Mesodermal cell (in vitro differentiated cells): ENCODE results near the gene CACNA1I.

Source experiments
- H3K27ac ChIP-seq: 2 replicates; pipeline ENCODE4 v1.7.0; 2013; ENCODE audit warnings: mild to moderate bottlenecking, low read depth, low read length, moderate library complexity; ENCODE audit not compliant: severe bottlenecking
- H3K36me3 ChIP-seq: 2 replicates; pipeline ENCODE4 v1.7.1; 2013; ENCODE audit warnings: mild to moderate bottlenecking, low read length, moderate library complexity; ENCODE audit not compliant: control insufficient read depth, insufficient read depth
- H3K4me1 ChIP-seq: one replicate; pipeline ENCODE4 v1.7.1; 2013; ENCODE audit warnings: mild to moderate bottlenecking, low read length; ENCODE audit not compliant: insufficient read depth, control insufficient read depth, poor library complexity, severe bottlenecking
- H3K4me3 ChIP-seq: 2 replicates; pipeline ENCODE4 v1.7.0; 2013; ENCODE audit warnings: low read length, control low read depth, mild to moderate bottlenecking; ENCODE audit not compliant: insufficient read depth, poor library complexity, severe bottlenecking; ENCODE audit errors: extremely low read depth
- H3K9me3 ChIP-seq: 2 replicates; pipeline ENCODE4 v1.7.1; 2013; ENCODE audit warnings: mild to moderate bottlenecking, low read length, moderate library complexity; ENCODE audit not compliant: control insufficient read depth
- WGBS, 2 experiments: methylation state at CpG; one replicate each; pipeline ENCODE4 v1.1.5; 2013; ENCODE audit warnings: missing lambda C conversion rate in 2 of 2; ENCODE audit not compliant: insufficient coverage in 2 of 2; 5-methylcytosine and 5-hydroxymethylcytosine counted together

Gene CACNA1I

DNA sequence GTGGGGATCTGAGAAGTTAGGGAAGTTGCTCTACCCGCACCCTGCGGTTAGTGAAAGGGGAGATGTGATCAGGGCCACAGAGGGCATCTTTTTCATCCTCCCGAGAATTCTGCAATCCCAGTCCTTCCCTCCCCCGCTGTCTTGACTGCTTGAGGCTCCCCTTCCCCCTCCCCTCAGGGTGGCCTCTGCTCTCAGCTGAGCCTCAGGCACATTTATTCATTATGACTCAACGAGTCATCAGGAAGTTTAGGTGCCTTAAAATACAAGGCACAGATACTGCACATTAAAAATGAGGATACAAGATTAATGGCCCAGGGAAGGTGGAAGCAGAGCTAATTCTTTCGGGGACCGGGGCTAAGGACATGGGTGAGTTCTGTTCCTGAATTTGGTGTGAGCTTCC is 104.0 kb downstream of the CACNA1I start:
- peaks cover 16% of the 10 kb centered on the region for H3K9me3 ChIP-seq
- peaks cover 6% of the 10 kb centered on the region for H3K4me1 ChIP-seq
- 67 to 92% methylated on average over 2 to 5 of the region's 7 CpGs for WGBS, 2 experiments

DNA sequence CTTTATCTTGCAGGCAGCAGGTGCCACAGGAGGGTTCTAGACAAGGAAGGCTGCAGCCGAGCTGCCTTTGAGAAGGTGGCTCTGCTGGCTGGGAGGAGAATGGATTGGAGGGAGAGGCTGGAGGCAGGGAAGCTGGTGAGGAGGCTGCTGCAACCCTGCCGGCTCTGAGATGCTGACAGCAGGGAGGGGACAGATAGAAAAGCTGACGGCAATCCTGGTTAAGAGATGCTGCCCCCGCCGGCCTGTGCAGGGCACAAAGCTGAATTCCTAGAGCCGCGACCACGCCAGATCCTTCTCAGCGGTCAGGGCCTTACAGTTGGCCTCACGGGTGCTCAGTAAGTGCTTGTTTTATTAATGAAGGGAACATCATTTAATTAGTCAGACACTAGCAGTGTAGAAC is 105.4 kb downstream of the CACNA1I start:
- WGBS, 2 experiments: 64 to 65% methylated on average over 9 to 10 of the region's 10 CpGs
- H3K36me3 ChIP-seq: no peaks in the 10 kb centered on the region
- H3K27ac ChIP-seq: no peak overlapping the region
- H3K4me3 ChIP-seq: no peak overlapping the region
- H3K9me3 ChIP-seq: peaks cover 16% of the 10 kb centered on the region
- H3K4me1 ChIP-seq: peaks cover 6% of the 10 kb centered on the region

More for the DNA sequence above, 104.0 kb downstream of the CACNA1I start:
- H3K36me3 ChIP-seq: no peaks in the 10 kb centered on the region
- H3K4me3 ChIP-seq: no peak overlapping the region
- no peak overlapping the region for H3K27ac ChIP-seq

DNA sequence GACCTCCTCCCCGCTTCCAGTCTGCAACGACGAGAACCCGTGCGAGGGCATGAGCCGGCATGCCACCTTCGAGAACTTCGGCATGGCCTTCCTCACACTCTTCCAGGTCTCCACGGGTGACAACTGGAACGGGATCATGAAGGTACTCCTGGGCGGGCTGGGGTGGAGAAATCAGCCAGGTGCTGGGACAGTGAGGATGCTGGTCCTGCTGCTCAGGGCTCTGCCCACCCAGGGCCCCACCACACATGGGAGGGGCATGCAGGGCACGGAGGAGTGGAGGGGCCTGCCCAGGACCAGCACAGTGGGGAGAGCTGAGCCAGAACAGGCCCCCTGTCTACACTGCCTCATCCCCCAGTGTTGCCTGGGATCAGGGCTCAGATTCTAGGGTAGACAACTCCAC is 107.4 kb downstream of the CACNA1I start:
- peaks cover 6% of the 10 kb centered on the region for H3K4me1 ChIP-seq
- no peaks in the 10 kb centered on the region for H3K36me3 ChIP-seq
- no peaks in the 10 kb centered on the region for H3K9me3 ChIP-seq
- H3K4me3 ChIP-seq: no peak overlapping the region
- WGBS, 2 experiments: 93 to 94% methylated on average over 8 of the region's 12 CpGs
- no peak overlapping the region for H3K27ac ChIP-seq

GRCh38 chr22:39678862-39679490 is 108.4 kb downstream of the CACNA1I start:
- no peaks in the 10 kb centered on the region for H3K36me3 ChIP-seq
- WGBS, 2 experiments: 93 to 94% methylated on average over 31 to 38 of the region's 47 CpGs
- H3K4me1 ChIP-seq: peaks cover 6% of the 10 kb centered on the region
- H3K27ac ChIP-seq: no peak overlapping the region
- H3K9me3 ChIP-seq: no peaks in the 10 kb centered on the region
- H3K4me3 ChIP-seq: no peak overlapping the region

DNA sequence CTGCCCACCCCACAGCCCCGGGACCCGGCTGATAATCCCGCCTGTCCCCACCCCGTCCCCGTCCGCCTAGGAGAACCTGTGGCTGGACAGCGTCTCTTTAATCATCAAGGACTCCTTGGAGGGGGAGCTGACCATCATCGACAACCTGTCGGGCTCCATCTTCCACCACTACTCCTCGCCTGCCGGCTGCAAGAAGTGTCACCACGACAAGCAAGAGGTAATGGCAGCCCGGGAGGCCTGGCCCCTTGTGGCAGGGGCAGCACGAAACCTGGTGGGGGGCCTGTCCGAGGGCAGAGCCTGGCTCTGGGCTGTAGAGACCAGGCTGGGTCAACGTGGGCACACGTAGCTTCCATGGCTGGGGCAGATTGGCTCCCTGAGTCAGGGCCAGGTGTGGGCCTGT is 109.1 kb downstream of the CACNA1I start:
- 90 to 94% methylated on average over 15 to 17 of the region's 17 CpGs for WGBS, 2 experiments
- H3K4me1 ChIP-seq: peaks cover under 1% of the 10 kb centered on the region
- H3K4me3 ChIP-seq: no peak overlapping the region
- no peaks in the 10 kb centered on the region for H3K9me3 ChIP-seq
- H3K27ac ChIP-seq: no peak overlapping the region
- H3K36me3 ChIP-seq: no peaks in the 10 kb centered on the region

GRCh38 chr22:39680486-39680885 is 109.9 kb downstream of the CACNA1I start:
- Histone ChIP-seq H3K27ac (no peak overlapping the region), H3K36me3 (no peaks in the 10 kb centered on the region), H3K9me3 (no peaks in the 10 kb centered on the region), H3K4me1 (no peaks in the 10 kb centered on the region), H3K4me3 (no peak overlapping the region)
- 87 to 94% methylated on average over 9 of the region's 9 CpGs for WGBS, 2 experiments

- WGBS, 2 experiments: 93% methylated on average over 17 to 18 of the region's 18 CpGs
- no peaks in the 10 kb centered on the region for H3K36me3 ChIP-seq
- H3K9me3 ChIP-seq: no peaks in the 10 kb centered on the region
- no peak overlapping the region for H3K4me3 ChIP-seq
- no peaks in the 10 kb centered on the region for H3K4me1 ChIP-seq
- H3K27ac ChIP-seq: no peak overlapping the region
These were observed 110.7 kb downstream of the CACNA1I start for GRCh38 chr22:39681038-39681861.

- H3K4me1 ChIP-seq: no peaks in the 10 kb centered on the region
These were observed 112.4 kb downstream of the CACNA1I start for GRCh38 chr22:39682994-39683393.

GRCh38 chr22:39683639-39684038 is 113.1 kb downstream of the CACNA1I start:
- Histone ChIP-seq H3K4me3 (no peak overlapping the region), H3K36me3 (no peaks in the 10 kb centered on the region), H3K27ac (no peak overlapping the region), H3K4me1 (no peaks in the 10 kb centered on the region), H3K9me3 (no peaks in the 10 kb centered on the region)
- 98 to 100% methylated on average over 4 of the region's 5 CpGs for WGBS, 2 experiments

More at GRCh38 chr22:39682994-39683393, 112.4 kb downstream of the CACNA1I start:
- Histone ChIP-seq H3K36me3 (no peaks in the 10 kb centered on the region), H3K9me3 (no peaks in the 10 kb centered on the region), H3K4me3 (no peak overlapping the region), H3K27ac (no peak overlapping the region)
- WGBS, 2 experiments: 80 to 100% methylated on average over 2 to 3 of the region's 4 CpGs

DNA sequence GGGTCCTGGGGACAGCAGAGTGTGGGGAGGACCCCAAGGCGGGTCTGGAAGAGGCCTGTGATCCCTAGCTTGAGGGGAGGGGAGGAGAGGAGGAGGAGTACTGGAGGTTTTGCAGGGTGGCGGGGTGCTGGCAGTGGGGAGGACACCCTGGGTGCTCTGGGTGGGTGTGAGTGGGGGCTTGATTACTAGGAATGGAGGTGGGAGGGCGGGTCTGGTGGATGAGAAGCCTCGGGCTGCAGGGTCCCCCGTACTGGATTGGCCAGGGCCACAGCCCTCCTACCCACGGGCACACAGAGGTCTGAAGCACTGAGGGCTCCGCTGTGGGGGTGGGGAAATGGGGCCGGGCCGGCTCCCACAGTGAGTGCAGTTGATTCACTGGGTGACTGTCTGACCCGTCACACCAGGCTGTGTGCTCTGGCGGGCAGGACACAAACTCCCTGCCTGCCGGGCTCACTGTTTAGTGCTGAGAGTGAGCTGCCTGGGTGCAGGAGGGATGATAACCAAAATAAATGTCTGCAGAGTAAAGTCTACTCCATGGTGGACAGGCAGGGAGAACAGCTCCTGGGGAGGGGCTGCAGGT is 114.2 kb downstream of the CACNA1I start:
- no peaks in the 10 kb centered on the region for H3K9me3 ChIP-seq
- H3K4me1 ChIP-seq: no peaks in the 10 kb centered on the region
- 81 to 83% methylated on average over 7 to 8 of the region's 12 CpGs for WGBS, 2 experiments
- H3K4me3 ChIP-seq: no peak overlapping the region
- no peak overlapping the region for H3K27ac ChIP-seq
- no peaks in the 10 kb centered on the region for H3K36me3 ChIP-seq
